GM23338 (cell line): ENCODE results near the gene SMPD4. TPM values are rescaled to one million over a fixed set of nuclear protein-coding genes. Genes with fewer than 3 reads are reported as not detected.
"Not testable (repeated sequence)": the region's sequence is repeated elsewhere in the genome, so short reads cannot be mapped to it uniquely, and the experiment has no call there.

Experiments used
- ATAC-seq: fragments of 200-7000 bp; cut with Tn5 transposase; 3 replicates; pipeline ENCODE4 v1.9.1; 2020
- DNase-seq: peaks from one replicate; pipeline ENCODE4 v3.0.0-alpha.2; 2015; ENCODE audit warnings: low spot score
- H2AFZ ChIP-seq: fragments of 200-600 bp; sonication (generic); 2 replicates; pipeline ENCODE4 v1.8.0; 2016; ENCODE audit warnings: antibody characterized with exemption, mild to moderate bottlenecking, moderate library complexity
- H3F3A ChIP-seq: fragments of 200-600 bp; sonication (generic); replicated peaks from 2 replicates; pipeline ENCODE4 v1.8.0; 2017; ENCODE audit warnings: antibody characterized with exemption, mixed run types, low read depth
- H3K27ac ChIP-seq: fragments of 200-600 bp; sonication (generic); 2 replicates; pipeline ENCODE4 v1.6.1; 2016; ENCODE audit warnings: low read depth
- H3K27me3 ChIP-seq: fragments of 200-600 bp; sonication (generic); 2 replicates; pipeline ENCODE4 v1.8.0; 2016; ENCODE audit warnings: mild to moderate bottlenecking, mixed run types, moderate library complexity; ENCODE audit not compliant: insufficient read depth
- H3K36me3 ChIP-seq: fragments of 200-600 bp; sonication (generic); 2 replicates; pipeline ENCODE4 v1.8.0; 2016; ENCODE audit warnings: mild to moderate bottlenecking; ENCODE audit not compliant: insufficient read depth
- H3K4me1 ChIP-seq: fragments of 200-600 bp; sonication (generic); 2 replicates; pipeline ENCODE4 v1.8.0; 2016; ENCODE audit warnings: mild to moderate bottlenecking, moderate library complexity; ENCODE audit not compliant: insufficient read depth
- H3K4me2 ChIP-seq: fragments of 200-600 bp; sonication (generic); 2 replicates; pipeline ENCODE4 v1.7.1; 2017; ENCODE audit warnings: mixed run types
- H3K4me3 ChIP-seq: fragments of 200-600 bp; sonication (generic); 2 replicates; pipeline ENCODE4 v1.6.1; 2016; ENCODE audit warnings: mixed run types
- H3K79me2 ChIP-seq: fragments of 200-600 bp; sonication (generic); replicated peaks from 2 replicates; pipeline ENCODE4 v1.8.0; 2017; ENCODE audit warnings: mild to moderate bottlenecking; ENCODE audit not compliant: insufficient read depth
- H3K9me2 ChIP-seq: fragments of 200-600 bp; sonication (generic); 2 replicates; pipeline ENCODE4 v1.8.0; 2017; ENCODE audit not compliant: insufficient read depth
- H4K20me1 ChIP-seq: fragments of 200-600 bp; sonication (generic); replicated peaks from 2 replicates; pipeline ENCODE4 v1.8.0; 2017; ENCODE audit warnings: mild to moderate bottlenecking; ENCODE audit not compliant: insufficient read depth
- H3K27ac Mint-ChIP-seq: 2 replicates; pipeline ENCODE4 v1.8.0; 2020; ENCODE audit warnings: inconsistent platforms, mild to moderate bottlenecking, moderate library complexity, mixed read lengths
- H3K27me3 Mint-ChIP-seq: 3 replicates; pipeline ENCODE4 v1.8.0; 2022; ENCODE audit warnings: low read depth, mild to moderate bottlenecking, moderate library complexity, mixed read lengths, inconsistent platforms; ENCODE audit not compliant: insufficient read depth, poor library complexity
- H3K36me3 Mint-ChIP-seq: 3 replicates; pipeline ENCODE4 v1.8.0; 2021; ENCODE audit warnings: low read depth, mild to moderate bottlenecking, inconsistent platforms, moderate library complexity, mixed read lengths
- H3K4me1 Mint-ChIP-seq: 3 replicates; pipeline ENCODE4 v1.8.0; 2020; ENCODE audit warnings: mild to moderate bottlenecking, inconsistent platforms, mixed read lengths
- H3K4me3 Mint-ChIP-seq: 3 replicates; pipeline ENCODE4 v1.8.0; 2021; ENCODE audit warnings: moderate library complexity, mild to moderate bottlenecking, inconsistent platforms, mixed read lengths
- H3K9me3 Mint-ChIP-seq: 3 replicates; pipeline ENCODE4 v1.8.0; 2020; ENCODE audit warnings: moderate library complexity, mild to moderate bottlenecking, inconsistent platforms, mixed read lengths
- CTCF ChIP-seq, 2 experiments: fragments of 200-600 bp in 1 of 2; sonication (generic) in 1 of 2; conservative IDR thresholded peaks; 2 replicates each; pipeline versions ENCODE4 v1.5.1 to v1.6.1; 2016 to 2017; ENCODE audit warnings: antibody characterized with exemption in 2 of 2, low read depth in 2 of 2, mild to moderate bottlenecking in 2 of 2, moderate library complexity in 1 of 2
- polyA plus RNA-seq: library from polyadenylated mRNA; unstranded; fragments of >200 nt; fragmentation: Nextera tagmentation; extraction: Ambion mirVana; gene quantifications from 2 replicates; pipeline ENCODE4 v1.2.1, GENCODE V29; 2016
- small RNA-seq: library from RNA; depleted of rRNA; stranded (forward); fragments of <200 nt; gene quantifications from one replicate; pipeline ENCODE3, GENCODE V24; 2014; ENCODE audit warnings: low replicate concordance
- total RNA-seq: library from RNA; depleted of rRNA; stranded (reverse); fragments of >200 nt; shearing (Covaris generic); gene quantifications from 2 replicates; pipeline ENCODE4 v1.2.3, GENCODE V29; 2014; rRNA removed

Gene SMPD4
- total and polyA plus RNA-seq, 2 experiments from 2014 or later = 44.2 to 98.6 TPM

- not testable (repeated sequence) for H3K9me2 ChIP-seq, H3K4me1 ChIP-seq, H3K27ac Mint-ChIP-seq, H3K27me3 Mint-ChIP-seq, H3K36me3 ChIP-seq, H2AFZ ChIP-seq, H3K79me2 ChIP-seq, DNase-seq, H4K20me1 ChIP-seq, H3K4me2 ChIP-seq, H3K9me3 Mint-ChIP-seq, H3K36me3 Mint-ChIP-seq, H3F3A ChIP-seq, H3K27me3 ChIP-seq, H3K4me3 ChIP-seq, H3K4me1 Mint-ChIP-seq, H3K27ac ChIP-seq
- H3K4me3 Mint-ChIP-seq = peak overlapping the region; percentile 29; the same call in 1 of the 3 replicates
- peak; percentile 18 for ATAC-seq
These were observed 52.9 kb downstream of the SMPD4 start for GRCh38 chr2:130128464-130128863.

GRCh38 chr2:130127726-130128125 is 53.7 kb downstream of the SMPD4 start:
- TF ChIP-seq CTCF (conservative IDR thresholded peaks at IDR 0.05; ENCODE audit: low read depth in 2 of 2) = 0 out of 4 replicates have a peak, but pooled peaks of 1 of the 2 experiments have one; percentile 2
- not testable (repeated sequence) for H3K27me3 ChIP-seq, H3F3A ChIP-seq, H3K9me2 ChIP-seq, H3K36me3 ChIP-seq, H3K4me1 Mint-ChIP-seq, H2AFZ ChIP-seq, H3K4me3 ChIP-seq, H3K27ac ChIP-seq, H3K27ac Mint-ChIP-seq, H3K4me3 Mint-ChIP-seq, H3K4me1 ChIP-seq, H3K9me3 Mint-ChIP-seq, H4K20me1 ChIP-seq, DNase-seq, H3K36me3 Mint-ChIP-seq, H3K4me2 ChIP-seq, H3K27me3 Mint-ChIP-seq, H3K79me2 ChIP-seq
- ATAC-seq = peak; percentile 29

- not testable (repeated sequence) for H3K4me3 Mint-ChIP-seq, ATAC-seq, H3K27me3 Mint-ChIP-seq, H3F3A ChIP-seq, H2AFZ ChIP-seq, H3K9me2 ChIP-seq, H3K27me3 ChIP-seq, H3K27ac Mint-ChIP-seq, H3K4me1 Mint-ChIP-seq, H3K79me2 ChIP-seq, H3K4me2 ChIP-seq, H3K4me1 ChIP-seq, DNase-seq, H4K20me1 ChIP-seq, H3K9me3 Mint-ChIP-seq, H3K27ac ChIP-seq, H3K36me3 ChIP-seq, H3K4me3 ChIP-seq, H3K36me3 Mint-ChIP-seq
These were observed 60.5 kb downstream of the SMPD4 start for GRCh38 chr2:130120924-130121323.

- not testable (repeated sequence) for H3K79me2 ChIP-seq, H2AFZ ChIP-seq, H3K27me3 ChIP-seq, H3K9me3 Mint-ChIP-seq, H3K4me3 Mint-ChIP-seq, H3K4me1 ChIP-seq, H3K4me3 ChIP-seq, H3K36me3 ChIP-seq, H3K27ac Mint-ChIP-seq, H3K27me3 Mint-ChIP-seq, H3F3A ChIP-seq, H3K9me2 ChIP-seq, H4K20me1 ChIP-seq, H3K36me3 Mint-ChIP-seq, H3K4me1 Mint-ChIP-seq, H3K4me2 ChIP-seq, H3K27ac ChIP-seq
- peak; percentile 50; the same call in 2 of the 3 replicates for ATAC-seq
- peak; percentile 7 for DNase-seq
These were observed 78.6 kb downstream of the SMPD4 start for GRCh38 chr2:130102597-130103363.

Small RNA genes within 50 kb of the gene (small RNA-seq; reads per million reads assigned to genes)
- not detected for gene RNU6-1049P

Other genes starting within 250 kb of the SMPD4 start
- not detected in 2 replicates for gene RAB6C, start 201.9 kb downstream of the SMPD4 start, total RNA-seq
- 0.07 TPM in 1 of 2 replicates, not detected in the other for gene RAB6C, start 201.9 kb downstream of the SMPD4 start, polyA plus RNA-seq
- 1.8 and 3.0 TPM in 2 replicates for gene POTEF, start 52.4 kb downstream of the SMPD4 start, total RNA-seq
- gene POTEF, start 52.4 kb downstream of the SMPD4 start, polyA plus RNA-seq = 1.0 and 1.1 TPM in 2 replicates
- 22.1 and 34.5 TPM in 2 replicates for gene CCDC74B, start 36.5 kb downstream of the SMPD4 start, total RNA-seq
- gene CCDC74B, start 36.5 kb downstream of the SMPD4 start, polyA plus RNA-seq = 15.1 and 16.4 TPM in 2 replicates
- gene MZT2B, start 660 bp upstream of the SMPD4 start, total RNA-seq = 60.0 and 70.9 TPM in 2 replicates
- 233 and 263 TPM in 2 replicates for gene MZT2B, start 660 bp upstream of the SMPD4 start, polyA plus RNA-seq
- 0.21 and 0.66 TPM in 2 replicates for gene TUBA3E, start 16.8 kb upstream of the SMPD4 start, total RNA-seq
- 0.31 TPM in 1 of 2 replicates, not detected in the other for gene TUBA3E, start 16.8 kb upstream of the SMPD4 start, polyA plus RNA-seq
- 113 and 147 TPM in 2 replicates for gene IMP4, start 161.3 kb upstream of the SMPD4 start, total RNA-seq
- 87.8 and 88.6 TPM in 2 replicates for gene IMP4, start 161.3 kb upstream of the SMPD4 start, polyA plus RNA-seq
- 9.8 and 10.9 TPM in 2 replicates for gene PTPN18, start 174.5 kb upstream of the SMPD4 start, total RNA-seq
- 8.7 and 10.1 TPM in 2 replicates for gene PTPN18, start 174.5 kb upstream of the SMPD4 start, polyA plus RNA-seq